GM21786 (cell line): ENCODE results near the gene DCAF7.
A peak's percentile ranks its signal among the peaks of the same experiment; 100 is the strongest.

ENCODE experiments used
- ATAC-seq: cut with Tn5 transposase; IDR thresholded peaks from one replicate; pipeline ENCODE4 v1.9.1; 2021; ENCODE audit not compliant: unreplicated experiment

The DCAF7 gene

GRCh38 chr17:63543822-63544420, 6.4 kb upstream of the DCAF7 start:
- ATAC-seq: no peak

GRCh38 chr17:63544467-63545301, 5.6 kb upstream of the DCAF7 start:
- no peak for ATAC-seq

GRCh38 chr17:63546308-63547082, 3.8 kb upstream of the DCAF7 start:
- ATAC-seq: no peak

- ATAC-seq: no peak
Measured at GRCh38 chr17:63547083-63547523, 3.2 kb upstream of the DCAF7 start.

- ATAC-seq: peak; percentile 11
Measured at GRCh38 chr17:63549289-63549945, 860 bp upstream of the DCAF7 start.

- ATAC-seq: no peak
Measured at GRCh38 chr17:63550817-63551639, 751 bp downstream of the DCAF7 start.

- ATAC-seq: no peak
Measured at GRCh38 chr17:63552211-63552610, 1.9 kb downstream of the DCAF7 start.

GRCh38 chr17:63555500-63556156, 5.4 kb downstream of the DCAF7 start:
- no peak for ATAC-seq

GRCh38 chr17:63557416-63557815, 7.1 kb downstream of the DCAF7 start:
- ATAC-seq: no peak

- no peak for ATAC-seq
Measured at GRCh38 chr17:63558441-63558840, 8.2 kb downstream of the DCAF7 start.

- ATAC-seq: no peak
Measured at GRCh38 chr17:63561819-63562218, 11.5 kb downstream of the DCAF7 start.

GRCh38 chr17:63563339-63563738, 13.1 kb downstream of the DCAF7 start:
- ATAC-seq: no peak

- ATAC-seq: no peak
Measured at GRCh38 chr17:63564562-63564961, 14.3 kb downstream of the DCAF7 start.

GRCh38 chr17:63567229-63567628, 17.0 kb downstream of the DCAF7 start:
- ATAC-seq: no peak

GRCh38 chr17:63568563-63568962, 18.3 kb downstream of the DCAF7 start:
- ATAC-seq: no peak

- ATAC-seq: no peak
Measured at GRCh38 chr17:63571632-63572310, 21.5 kb downstream of the DCAF7 start.

- no peak for ATAC-seq
Measured at GRCh38 chr17:63573634-63574033, 23.4 kb downstream of the DCAF7 start.

- ATAC-seq: no peak
Measured at GRCh38 chr17:63578027-63578768, 27.9 kb downstream of the DCAF7 start.

GRCh38 chr17:63578769-63579111, 28.5 kb downstream of the DCAF7 start:
- no peak for ATAC-seq
